OCI-LY7 (cell line): ENCODE data around the gene ENTPD1. TPM values are rescaled to one million over a fixed set of nuclear protein-coding genes. Genes with fewer than 3 reads are reported as not detected.
"Not testable (repeated sequence)": the region's sequence is repeated elsewhere in the genome, so short reads cannot be mapped to it uniquely, and the experiment has no call there.

Experiments used
- BruUV-seq: library from RNA; stranded (reverse); fragments of 400-500 nt; replicated peaks from 2 replicates; lab custom pipeline; 2021; lab: Mats Ljungman, UMichigan
- CTCF ChIA-PET: fragments of 300-600 bp; sonication (Branson Sonifier 250); formaldehyde crosslinking; loops from one replicate; lab custom pipeline; 2022; ENCODE audit warnings: antibody characterized with exemption; ENCODE audit not compliant: unreplicated experiment; lab: Charles Lee
- POLR2A ChIA-PET: fragments of 300-600 bp; sonication (Branson Sonifier 250); formaldehyde crosslinking; loops from one replicate; lab custom pipeline; 2022; ENCODE audit warnings: antibody characterized with exemption; lab: Charles Lee
- DNase-seq: peaks from one replicate; pipeline ENCODE4 v3.0.0-alpha.2; 2015; ENCODE audit warnings: low spot score
- H2AFZ ChIP-seq: fragments of 200-600 bp; sonication (generic), shearing (Covaris generic); 2 replicates; pipeline ENCODE4 v1.6.1; 2014; ENCODE audit warnings: mild to moderate bottlenecking, antibody characterized with exemption, low read length, moderate library complexity
- H3K27ac ChIP-seq: fragments of 200-600 bp; sonication (generic); 2 replicates; pipeline ENCODE4 v1.5.1; 2014; ENCODE audit warnings: mixed run types, low read depth, mild to moderate bottlenecking, moderate library complexity, low read length, inconsistent platforms; ENCODE audit not compliant: poor library complexity, severe bottlenecking
- H3K36me3 ChIP-seq: fragments of 200-600 bp; sonication (generic); 2 replicates; pipeline ENCODE4 v1.6.1; 2014; ENCODE audit warnings: mild to moderate bottlenecking, antibody characterized with exemption, low read length, moderate library complexity, mixed read lengths; ENCODE audit not compliant: insufficient read depth
- H3K4me1 ChIP-seq: fragments of 200-600 bp; sonication (generic); 2 replicates; pipeline ENCODE4 v1.5.1; 2014; ENCODE audit warnings: mild to moderate bottlenecking, low read length; ENCODE audit not compliant: insufficient read depth, poor library complexity, severe bottlenecking
- H3K4me2 ChIP-seq: fragments of 200-600 bp; sonication (generic); 2 replicates; pipeline ENCODE4 v1.6.1; 2014; ENCODE audit warnings: mild to moderate bottlenecking, low read length
- H3K4me3 ChIP-seq: fragments of 200-600 bp; sonication (generic); 2 replicates; pipeline ENCODE4 v1.5.1; 2014; ENCODE audit warnings: mild to moderate bottlenecking, low read depth, low read length; ENCODE audit not compliant: poor library complexity, severe bottlenecking
- H3K79me2 ChIP-seq: fragments of 200-600 bp; sonication (generic); 2 replicates; pipeline ENCODE4 v1.6.1; 2016; ENCODE audit warnings: low read depth, mild to moderate bottlenecking, low read length, moderate library complexity, mixed read lengths; ENCODE audit not compliant: insufficient read depth
- H3K9me2 ChIP-seq: fragments of 200-600 bp; sonication (generic); 2 replicates; pipeline ENCODE4 v1.6.1; 2016; ENCODE audit warnings: mild to moderate bottlenecking, low read length, mixed read lengths; ENCODE audit not compliant: insufficient read depth
- H3K9me3 ChIP-seq: fragments of 200-600 bp; sonication (generic); 2 replicates; pipeline ENCODE4 v1.6.1; 2014; ENCODE audit warnings: mild to moderate bottlenecking, mixed run types, low read length, mixed read lengths
- H4K20me1 ChIP-seq: fragments of 200-600 bp; sonication (generic); 2 replicates; pipeline ENCODE4 v1.6.1; 2014; ENCODE audit warnings: mild to moderate bottlenecking, antibody characterized with exemption, low read length, moderate library complexity, mixed read lengths; ENCODE audit not compliant: insufficient read depth
- EZH2phosphoT487 ChIP-seq: fragments of 200-600 bp; sonication (generic); IDR thresholded peaks from 2 replicates; pipeline ENCODE4 v1.6.1; 2018; ENCODE audit warnings: low read depth, borderline replicate concordance, mild to moderate bottlenecking, mixed run types, antibody characterized with exemption, low read length, moderate library complexity, mixed read lengths
- intact Hi-C: fragments of 100-400 bp; cut with micrococcal nuclease; formaldehyde crosslinking; loops from one replicate; pipeline ENCODE4 v1.10.0; 2022; ENCODE audit not compliant: unreplicated experiment
- total RNA-seq, 2 experiments: library from RNA; depleted of rRNA in 1 of 2; stranded (reverse); fragments of >200 nt in 1 of 2; shearing (Covaris generic) in 1 of 2; gene quantifications; 2 replicates each; pipeline ENCODE4 v1.2.3, GENCODE V29; 2014 to 2022
- TF ChIP-seq, protein P1 (sequence below): fragments of 200-600 bp; sonication (generic); conservative IDR thresholded peaks from 2 replicates; pipeline ENCODE4 v1.5.1; 2014; ENCODE audit warnings: mild to moderate bottlenecking, antibody characterized with exemption, low read length, moderate library complexity, mixed read lengths

ENTPD1 gene
- total RNA-seq, 2 experiments from 2014 or later: 5.1 to 6.7 TPM

DNA sequence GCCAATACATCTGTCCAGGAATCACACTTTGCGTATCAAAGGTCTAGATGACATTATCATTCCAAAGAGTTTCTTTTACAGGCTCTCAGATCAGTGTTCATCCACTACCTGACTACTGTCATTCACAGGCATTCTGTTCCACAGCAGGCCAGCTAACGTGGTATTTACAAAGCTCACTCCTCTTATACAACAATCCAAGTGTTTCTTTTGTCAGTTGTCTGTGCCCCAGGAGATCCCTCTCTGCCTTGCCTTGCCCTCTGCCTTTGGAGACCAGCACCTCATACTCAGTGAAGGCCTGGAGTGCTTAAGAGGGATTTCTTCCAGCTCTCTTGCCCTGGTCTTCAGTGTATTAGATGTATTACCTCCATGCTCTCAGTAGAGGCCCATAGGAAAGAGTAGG is 117.2 kb downstream of the ENTPD1 start:
- no peak overlapping the region for H3K27ac ChIP-seq

DNA sequence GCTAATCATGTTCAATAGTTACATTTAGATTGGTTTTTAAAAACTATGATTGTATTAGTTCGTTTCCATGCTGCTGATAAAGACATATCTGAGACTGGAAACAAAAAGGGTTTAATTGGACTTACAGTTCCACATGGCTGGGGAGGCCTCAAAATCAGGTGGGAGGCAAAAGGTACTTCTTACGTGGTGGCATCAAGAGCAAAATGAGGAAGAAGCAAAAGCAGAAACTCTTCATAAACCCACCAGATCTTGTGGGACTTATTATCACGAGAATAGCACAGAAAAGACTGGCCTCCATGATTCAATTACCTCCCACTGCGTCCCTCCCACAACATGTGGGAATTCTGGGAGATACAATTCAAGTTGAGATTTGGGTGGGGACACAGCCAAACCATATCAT is 117.7 kb downstream of the ENTPD1 start:
- no peaks in the 10 kb centered on the region for H3K79me2 ChIP-seq
- no peak overlapping the region for H3K4me2 ChIP-seq
- no peak overlapping the region for H3K4me3 ChIP-seq
- H3K27ac ChIP-seq: no peak overlapping the region
- ChIA-PET CTCF (no interaction called here), POLR2A (interaction anchor here (1.3 kb wide), 1 partner anchor 10 kb away, joined by 3 read pairs; no protein-coding TSS in a partner anchor)
- no peaks in the 10 kb centered on the region for H3K36me3 ChIP-seq
- no peak overlapping the region for H2AFZ ChIP-seq
- no peaks in the 10 kb centered on the region for H3K9me3 ChIP-seq
- intact Hi-C loops: no loop called here
- H3K9me2 ChIP-seq: no peaks in the 10 kb centered on the region
- no peaks in the 10 kb centered on the region for H4K20me1 ChIP-seq
- BruUV-seq: no TSS peak
- TF ChIP-seq, protein P1, sequence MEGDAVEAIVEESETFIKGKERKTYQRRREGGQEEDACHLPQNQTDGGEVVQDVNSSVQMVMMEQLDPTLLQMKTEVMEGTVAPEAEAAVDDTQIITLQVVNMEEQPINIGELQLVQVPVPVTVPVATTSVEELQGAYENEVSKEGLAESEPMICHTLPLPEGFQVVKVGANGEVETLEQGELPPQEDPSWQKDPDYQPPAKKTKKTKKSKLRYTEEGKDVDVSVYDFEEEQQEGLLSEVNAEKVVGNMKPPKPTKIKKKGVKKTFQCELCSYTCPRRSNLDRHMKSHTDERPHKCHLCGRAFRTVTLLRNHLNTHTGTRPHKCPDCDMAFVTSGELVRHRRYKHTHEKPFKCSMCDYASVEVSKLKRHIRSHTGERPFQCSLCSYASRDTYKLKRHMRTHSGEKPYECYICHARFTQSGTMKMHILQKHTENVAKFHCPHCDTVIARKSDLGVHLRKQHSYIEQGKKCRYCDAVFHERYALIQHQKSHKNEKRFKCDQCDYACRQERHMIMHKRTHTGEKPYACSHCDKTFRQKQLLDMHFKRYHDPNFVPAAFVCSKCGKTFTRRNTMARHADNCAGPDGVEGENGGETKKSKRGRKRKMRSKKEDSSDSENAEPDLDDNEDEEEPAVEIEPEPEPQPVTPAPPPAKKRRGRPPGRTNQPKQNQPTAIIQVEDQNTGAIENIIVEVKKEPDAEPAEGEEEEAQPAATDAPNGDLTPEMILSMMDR: no peak
- no peak for TF ChIP-seq EZH2phosphoT487
- H3K4me1 ChIP-seq: no peaks in the 10 kb centered on the region
- no peak for DNase-seq

More for the DNA sequence above, 117.2 kb downstream of the ENTPD1 start:
- H3K36me3 ChIP-seq: no peaks in the 10 kb centered on the region
- no peak overlapping the region for H3K4me2 ChIP-seq
- H2AFZ ChIP-seq: no peak overlapping the region
- H4K20me1 ChIP-seq: no peaks in the 10 kb centered on the region
- H3K4me3 ChIP-seq: no peak overlapping the region
- BruUV-seq: TSS peak; percentile 47
- H3K4me1 ChIP-seq: no peaks in the 10 kb centered on the region
- DNase-seq: no peak
- CTCF ChIA-PET: interaction anchor here (1.1 kb wide), 1 partner anchor 180 kb away, joined by 3 read pairs; the partner anchor contains the start of gene TCTN3
- POLR2A ChIA-PET: interaction anchor here (1.3 kb wide), 1 partner anchor 11 kb away, joined by 3 read pairs; no protein-coding TSS in a partner anchor
- TF ChIP-seq, protein P1: no peak
- TF ChIP-seq EZH2phosphoT487: no peak
- H3K9me3 ChIP-seq: no peaks in the 10 kb centered on the region
- intact Hi-C loops: no loop called here
- H3K9me2 ChIP-seq: no peaks in the 10 kb centered on the region
- H3K79me2 ChIP-seq: no peaks in the 10 kb centered on the region

DNA sequence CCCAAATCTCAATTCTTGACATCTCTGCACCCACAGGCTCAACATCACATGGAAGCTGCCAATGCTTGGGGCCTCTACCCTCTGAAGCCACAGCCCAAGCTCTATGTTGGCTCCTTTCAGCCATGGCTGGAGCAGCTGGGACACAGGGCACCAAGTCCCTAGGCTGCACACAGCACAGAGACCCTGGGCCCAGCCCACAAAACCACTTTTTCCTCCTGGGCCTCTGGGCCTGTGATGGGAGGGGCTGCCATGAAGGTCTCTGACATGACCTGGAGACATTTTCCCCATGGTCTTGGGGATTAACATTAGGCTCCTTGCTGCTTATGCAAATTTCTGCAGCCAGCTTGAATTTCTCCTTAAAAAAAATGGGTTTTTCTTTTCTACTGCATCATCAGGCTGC is 118.8 kb downstream of the ENTPD1 start:
- H3K4me2 ChIP-seq, CTCF ChIA-PET, H3K79me2 ChIP-seq, intact Hi-C loops, BruUV-seq, H2AFZ ChIP-seq, H4K20me1 ChIP-seq, H3K9me2 ChIP-seq, DNase-seq, POLR2A ChIA-PET, H3K9me3 ChIP-seq, H3K27ac ChIP-seq, H3K4me1 ChIP-seq, H3K36me3 ChIP-seq, H3K4me3 ChIP-seq: not testable (repeated sequence)
